H9 (cell line): ENCODE data around the gene ZNF3. TPM values are rescaled to one million over a fixed set of nuclear protein-coding genes. Genes with fewer than 3 reads are reported as not detected.

ENCODE experiments used
- DNase-seq: peaks from one replicate; pipeline ENCODE4 v3.0.0-alpha.2; 2017
- H2AFZ ChIP-seq: one replicate; pipeline ENCODE4 v1.6.1; 2013; ENCODE audit warnings: mild to moderate bottlenecking, low read length, control low read depth, moderate library complexity
- H2AK5ac ChIP-seq: 2 replicates; pipeline ENCODE4 v1.6.1; 2013; ENCODE audit warnings: low read length, control low read depth, mixed read lengths; ENCODE audit not compliant: insufficient read length
- H2BK120ac ChIP-seq: one replicate; pipeline ENCODE4 v1.6.1; 2013; ENCODE audit warnings: low read depth, mild to moderate bottlenecking, low read length, control low read depth, inconsistent platforms; ENCODE audit not compliant: poor library complexity, severe bottlenecking
- H2BK12ac ChIP-seq: 2 replicates; pipeline ENCODE4 v1.6.1; 2013; ENCODE audit warnings: low read length, control low read depth, mixed read lengths, low read depth; ENCODE audit not compliant: insufficient read length
- H2BK15ac ChIP-seq: 2 replicates; pipeline ENCODE4 v1.6.1; 2013; ENCODE audit warnings: low read depth, low read length, control low read depth
- H2BK20ac ChIP-seq: one replicate; pipeline ENCODE4 v1.6.1; 2013; ENCODE audit warnings: low read depth, mild to moderate bottlenecking, low read length, control low read depth, inconsistent platforms; ENCODE audit not compliant: poor library complexity, severe bottlenecking
- H2BK5ac ChIP-seq: 2 replicates; pipeline ENCODE4 v1.6.1; 2013; ENCODE audit warnings: low read length, control low read depth, mixed read lengths; ENCODE audit not compliant: insufficient read length
- H3K14ac ChIP-seq: 2 replicates; pipeline ENCODE4 v1.6.1; 2013; ENCODE audit warnings: low read length, control low read depth; ENCODE audit not compliant: insufficient read depth
- H3K18ac ChIP-seq: 2 replicates; pipeline ENCODE4 v1.6.1; 2013; ENCODE audit warnings: low read depth, mild to moderate bottlenecking, mixed read lengths, low read length, control low read depth; ENCODE audit not compliant: insufficient read length
- H3K23ac ChIP-seq: 2 replicates; pipeline ENCODE4 v1.6.1; 2013; ENCODE audit warnings: low read length, control low read depth, mixed read lengths, low read depth; ENCODE audit not compliant: insufficient read length
- H3K23me2 ChIP-seq: 2 replicates; pipeline ENCODE4 v1.6.1; 2013; ENCODE audit warnings: low read depth, mild to moderate bottlenecking, mixed read lengths, low read length, control low read depth; ENCODE audit not compliant: insufficient read length, poor library complexity, severe bottlenecking
- H3K27ac ChIP-seq: 2 replicates; pipeline ENCODE4 v1.5.1; 2013; ENCODE audit warnings: low read length, control low read depth, mixed read lengths, low read depth; ENCODE audit not compliant: insufficient read length
- H3K27me3 ChIP-seq: 2 replicates; pipeline ENCODE4 v1.6.1; 2013; ENCODE audit warnings: low read length, control low read depth, inconsistent platforms; ENCODE audit not compliant: insufficient read depth
- H3K4ac ChIP-seq: 2 replicates; pipeline ENCODE4 v1.6.1; 2013; ENCODE audit warnings: low read depth, mild to moderate bottlenecking, control low read depth, inconsistent platforms, low read length, moderate library complexity
- H3K4me1 ChIP-seq: 2 replicates; pipeline ENCODE4 v1.6.1; 2013; ENCODE audit warnings: low read length, control low read depth, inconsistent platforms; ENCODE audit not compliant: insufficient read depth
- H3K4me2 ChIP-seq: 2 replicates; pipeline ENCODE4 v1.6.1; 2013; ENCODE audit warnings: low read length, control low read depth, mixed read lengths; ENCODE audit not compliant: insufficient read length, insufficient read depth
- H3K56ac ChIP-seq: 2 replicates; pipeline ENCODE4 v1.6.1; 2013; ENCODE audit warnings: low read depth, mild to moderate bottlenecking, mixed read lengths, low read length, control low read depth; ENCODE audit not compliant: insufficient read length
- H3K79me1 ChIP-seq: 2 replicates; pipeline ENCODE4 v1.6.1; 2013; ENCODE audit warnings: low read depth, mild to moderate bottlenecking, moderate library complexity, low read length, control low read depth, inconsistent platforms; ENCODE audit not compliant: insufficient read depth, poor library complexity, severe bottlenecking
- H3K79me2 ChIP-seq: 2 replicates; pipeline ENCODE4 v1.6.1; 2013; ENCODE audit warnings: low read length, control low read depth, inconsistent platforms; ENCODE audit not compliant: insufficient read depth
- H3K9ac ChIP-seq: 2 replicates; pipeline ENCODE4 v1.6.1; 2013; ENCODE audit warnings: low read length, control low read depth, mixed read lengths; ENCODE audit not compliant: insufficient read length; ENCODE audit errors: extremely low read depth
- H3K9me3 ChIP-seq: one replicate; pipeline ENCODE4 v1.6.1; 2013; ENCODE audit warnings: low read depth, low read length, inconsistent platforms; ENCODE audit not compliant: control insufficient read depth
- H3T11ph ChIP-seq: one replicate; pipeline ENCODE4 v1.6.1; 2013; ENCODE audit warnings: mild to moderate bottlenecking, low read length, control low read depth, inconsistent platforms
- H4K20me1 ChIP-seq: one replicate; pipeline ENCODE4 v1.6.1; 2013; ENCODE audit not compliant: control insufficient read depth, insufficient read length, insufficient read depth
- H4K5ac ChIP-seq: 2 replicates; pipeline ENCODE4 v1.6.1; 2013; ENCODE audit warnings: low read depth, mild to moderate bottlenecking, mixed read lengths, low read length, control low read depth; ENCODE audit not compliant: insufficient read length
- H4K8ac ChIP-seq: replicated peaks from 2 replicates; pipeline ENCODE4 v1.6.1; 2013; ENCODE audit warnings: low read length, control low read depth, mixed read lengths, low read depth; ENCODE audit not compliant: insufficient read length
- H4K91ac ChIP-seq: 2 replicates; pipeline ENCODE4 v1.6.1; 2013; ENCODE audit warnings: low read depth, mild to moderate bottlenecking, moderate library complexity, mixed read lengths, low read length, control low read depth; ENCODE audit not compliant: insufficient read length
- H3K27ac Mint-ChIP-seq, 3 experiments: 2 replicates in 2 of 3; 3 replicates in 1 of 3; pipeline ENCODE4 v1.8.0; 2020 to 2021; ENCODE audit warnings: mixed read lengths in 3 of 3, mild to moderate bottlenecking in 1 of 3, moderate library complexity in 1 of 3
- H3K27me3 Mint-ChIP-seq: 2 replicates; pipeline ENCODE4 v1.8.0; 2021; ENCODE audit warnings: low read depth, mild to moderate bottlenecking, moderate library complexity, mixed read lengths
- H3K36me3 Mint-ChIP-seq, 3 experiments: 2 replicates in 2 of 3; 3 replicates in 1 of 3; pipeline ENCODE4 v1.8.0; 2020 to 2021; ENCODE audit warnings: low read depth in 3 of 3, mixed read lengths in 3 of 3; ENCODE audit not compliant: insufficient read depth in 1 of 3
- H3K4me1 Mint-ChIP-seq, 2 experiments: 2 replicates each; pipeline ENCODE4 v1.8.0; 2020; ENCODE audit warnings: mixed read lengths in 2 of 2
- H3K4me3 Mint-ChIP-seq, 2 experiments: 2 replicates in 1 of 2; 3 replicates in 1 of 2; pipeline ENCODE4 v1.8.0; 2020 to 2021; ENCODE audit warnings: mild to moderate bottlenecking in 2 of 2, mixed read lengths in 2 of 2, moderate library complexity in 1 of 2
- H3K9me3 Mint-ChIP-seq, 2 experiments: 2 replicates in 1 of 2; 3 replicates in 1 of 2; pipeline ENCODE4 v1.8.0; 2020; ENCODE audit warnings: mild to moderate bottlenecking in 2 of 2, mixed read lengths in 2 of 2, moderate library complexity in 1 of 2
- CTCF ChIP-seq: fragments of 200-600 bp; sonication (generic); conservative IDR thresholded peaks from 3 replicates; pipeline ENCODE4 v1.8.0; 2021; ENCODE audit warnings: antibody characterized with exemption, mild to moderate bottlenecking
- WGBS: extraction: QIAGEN DNeasy Blood & Tissue Kit; methylation state at CpG from one replicate; pipeline ENCODE4 v1.1.7; 2013; ENCODE audit warnings: missing lambda C conversion rate, low lambda C conversion rate, mixed read lengths; ENCODE audit not compliant: insufficient read length; ENCODE audit errors: extremely low coverage; 5-methylcytosine and 5-hydroxymethylcytosine counted together
- total RNA-seq: library from RNA; stranded (reverse); gene quantifications from 2 replicates; pipeline ENCODE4 v1.2.1, GENCODE V29; 2021

ZNF3 gene
- total RNA-seq, 1 experiment from 2014 or later = 60.4 TPM

- H3K23ac ChIP-seq = no peak within 1 kb of the TSS
- H3T11ph ChIP-seq = no peak within 1 kb of the TSS
- Mint-ChIP-seq H3K4me1 (peaks cover 6 to 15% of the 10 kb centered on the region in 2 experiments), H3K4me3 (peak within 1 kb of the TSS; percentile 98 to 99), H3K36me3 (peaks cover 2 to 14% (median 7%) of the 10 kb centered on the region in 3 experiments; a peak in 4 of 7 replicates), H3K9me3 (no peaks in the 10 kb centered on the region), H3K27ac (peak within 1 kb of the TSS; percentile 99 to 100 (median 99)), H3K27me3 (peaks cover 24% of the 10 kb centered on the region)
- no peaks in the 10 kb centered on the region for H4K20me1 ChIP-seq
- no peak within 1 kb of the TSS for H2BK20ac ChIP-seq
- peak within 1 kb of the TSS; percentile 77 for H2BK5ac ChIP-seq
- H3K56ac ChIP-seq = peak within 1 kb of the TSS; percentile 55
- H3K27me3 ChIP-seq = no peaks in the 10 kb centered on the region; the same call in 1 of the 2 replicates
- H3K79me1 ChIP-seq = no peaks in the 10 kb centered on the region
- H3K18ac ChIP-seq = peak within 1 kb of the TSS; percentile 96
- no peak within 1 kb of the TSS for H3K4ac ChIP-seq
- no peak within 1 kb of the TSS for H4K5ac ChIP-seq
- TF ChIP-seq CTCF = no peak
- H3K79me2 ChIP-seq = no peaks in the 10 kb centered on the region
- H2BK12ac ChIP-seq = no peak within 1 kb of the TSS
- no peak within 1 kb of the TSS for H4K91ac ChIP-seq
- peak within 1 kb of the TSS; percentile 92 for H3K4me2 ChIP-seq
- H2AK5ac ChIP-seq = no peak within 1 kb of the TSS
- peak; percentile 86 for DNase-seq
- peak within 1 kb of the TSS; percentile 95 for H3K9ac ChIP-seq
- no peak within 1 kb of the TSS for H2BK15ac ChIP-seq
- H3K14ac ChIP-seq = peak within 1 kb of the TSS; percentile 92; the same call in 1 of the 2 replicates
- H2AFZ ChIP-seq = no peak within 1 kb of the TSS
- H3K4me1 ChIP-seq = no peaks in the 10 kb centered on the region; the same call in 1 of the 2 replicates
- no peaks in the 10 kb centered on the region for H3K9me3 ChIP-seq
- WGBS = no CpG with 5 or more reads among the region's 85 CpGs
- H2BK120ac ChIP-seq = no peak within 1 kb of the TSS
- H3K23me2 ChIP-seq = peaks cover 15% of the 10 kb centered on the region
- H3K27ac ChIP-seq = peak within 1 kb of the TSS; percentile 86
- peak within 1 kb of the TSS; percentile 19 for H4K8ac ChIP-seq
These were observed 45.7 kb upstream of the ZNF3 start, which contains the start of gene MBLAC1 for GRCh38 chr7:100126931-100127865. Gene MBLAC1 (plus strand): TSS chr7:100126967. CDS start chr7:100127396, 429 bp downstream.
